Pancreas (tissue), 10 donors: Measurements from ENCODE around the gene GCFC2. TPM values are rescaled to one million over a fixed set of nuclear protein-coding genes. Genes with fewer than 3 reads are reported as not detected.

Source experiments
- ATAC-seq, 4 donors: fragments of 200-7000 bp; cut with Tn5 transposase; one replicate each; pipeline versions ENCODE4 v1.8.0 to v1.9.1; 2020; ENCODE audit warnings: mild to moderate bottlenecking in 4 of 4, moderate library complexity in 4 of 4
- DNase-seq, 6 donors: peaks; one replicate each; pipeline ENCODE4 v3.0.0-alpha.2; 2020
- FAIRE-seq: peaks from 2 replicates; lab custom pipeline; 2012; peaks lifted over from hg19 to GRCh38; lab: Jason Lieb, UNC
- H3K27ac ChIP-seq, 4 donors: fragments of 200-600 bp; sonication (generic); 1 replicate in 3 of 4; 2 replicates in 1 of 4; pipeline versions ENCODE4 v1.5.0 to v1.8.0; 2020
- H3K27me3 ChIP-seq, 4 donors: fragments of 200-600 bp; one replicate each; pipeline ENCODE4 v1.8.0; 2021
- H3K36me3 ChIP-seq, 3 donors: fragments of 200-600 bp; sonication (generic) in 1 of 3; one replicate each; pipeline versions ENCODE4 v1.5.0 to v1.8.0; 2020 to 2021
- H3K4me1 ChIP-seq, 3 donors: fragments of 200-600 bp; one replicate each; pipeline ENCODE4 v1.8.0; 2021
- H3K4me3 ChIP-seq, 4 donors: fragments of 200-600 bp; sonication (generic) in 2 of 4; one replicate each; pipeline versions ENCODE4 v1.5.0 to v1.8.0; 2020 to 2021
- H3K9me3 ChIP-seq, 4 donors: fragments of 200-600 bp; one replicate each; pipeline ENCODE4 v1.8.0; 2021
- CTCF ChIP-seq, 4 donors: fragments of 200-600 bp; sonication (generic) in 3 of 4; IDR thresholded peaks; one replicate each; pipeline versions ENCODE4 v1.5.0 to v1.8.0; 2021; ENCODE audit warnings: antibody characterized with exemption in 4 of 4
- WGBS, 2 donors: extraction: QIAGEN DNeasy Blood & Tissue Kit; methylation state at CpG; one replicate each; pipeline ENCODE4 v1.1.7; 2013; 5-methylcytosine and 5-hydroxymethylcytosine counted together
- intact Hi-C, 3 donors: fragments of 100-400 bp; cut with DNase I; formaldehyde crosslinking; loops; one replicate each; pipeline versions ENCODE4 v1.11.1 to v1.14.2; 2022
- polyA plus RNA-seq, 2 donors: library from polyadenylated mRNA; stranded (reverse); fragments of 200-250 nt; gene quantifications; one replicate each; pipeline ENCODE4 v1.2.3, GENCODE V29; 2013
- total RNA-seq, 6 donors: library from RNA; stranded (reverse); fragmentation: NEBNext Ultra II Directional in 4 of 6; extraction: Animal tissue kit (Norgen Biotek cat#: 25700) in 4 of 6; gene quantifications; one replicate each; pipeline versions ENCODE4 v1.2.1 to v1.2.4, GENCODE V29; 2021 to 2023
- donor health status: healthy with polysubstance abuse.
- donor health status: DM: no; HTN: no; CAD: no; lungs with moderate emphysema.
- donor health status: DM: no; HTN: no; CAD: no.
- donor health status: control.
- donor health status: control.
- donor health status: Bipolar disorder and iron deficiency.
- donor health status: DM: yes; HTN: yes; CAD: no.
- donor health status: DM: no; HTN: no; CAD: no.
- donor health status: DM: no; HTN: no; CAD: no.
- donor health status: DM: yes; HTN: yes; CAD: no.

Gene GCFC2
- total and polyA plus RNA-seq, 8 donors = 11.5 to 22.5 (median 14.6) TPM

DNA sequence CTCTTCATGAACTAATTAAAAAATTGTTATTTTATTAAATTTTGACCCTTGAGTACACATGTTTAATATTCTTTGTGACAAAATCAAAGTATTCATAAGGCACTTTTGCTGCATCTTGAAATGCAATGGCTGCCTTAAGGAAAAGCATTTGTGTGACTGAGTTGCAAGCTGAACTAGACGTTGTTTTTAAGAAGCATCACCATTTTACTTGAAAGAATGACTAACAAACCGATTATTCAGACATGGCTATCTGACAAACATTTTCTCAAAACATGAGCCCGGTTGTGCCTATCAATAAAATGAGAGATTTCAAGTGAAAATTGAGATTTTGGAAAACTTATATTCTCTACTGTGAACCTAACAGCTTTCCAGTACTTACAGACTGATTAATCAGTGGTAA, 2.8 kb downstream of the GCFC2 start:
- no peak for DNase-seq
- Histone ChIP-seq H3K27me3 (no peaks in the 10 kb centered on the region), H3K4me3 (no peak overlapping the region), H3K9me3 (no peaks in the 10 kb centered on the region), H3K27ac (no peak overlapping the region), H3K36me3 (peaks cover 0 to 11% (median 7%) of the 10 kb centered on the region in 3 donors), H3K4me1 (peaks cover 0 to 30% (median 15%) of the 10 kb centered on the region in 3 donors)
- ATAC-seq = no peak
- TF ChIP-seq CTCF (IDR thresholded peaks at IDR 0.05) = no peak
- FAIRE-seq = no peak
- 76 to 86% methylated on average over 3 of the region's 3 CpGs for WGBS, 2 donors
- intact Hi-C loops = no loop called here

- DNase-seq = no peak
Observed at GRCh38 chr2:75705921-75706320, 4.8 kb downstream of the GCFC2 start.

GRCh38 chr2:75703589-75704287, 7.0 kb downstream of the GCFC2 start:
- WGBS, 2 donors = 83 to 90% methylated on average over 4 of the region's 4 CpGs
- no peak for ATAC-seq
- no peak overlapping the region for H3K27ac ChIP-seq
- peaks cover 0 to 11% (median 7%) of the 10 kb centered on the region in 3 donors for H3K36me3 ChIP-seq
- no peak for DNase-seq
- intact Hi-C loops = no loop called here
- no peaks in the 10 kb centered on the region for H3K9me3 ChIP-seq
- H3K4me3 ChIP-seq = no peak overlapping the region
- no peaks in the 10 kb centered on the region for H3K27me3 ChIP-seq
- TF ChIP-seq CTCF (IDR thresholded peaks at IDR 0.05) = no peak
- no peak for FAIRE-seq
- H3K4me1 ChIP-seq = peaks cover 0 to 14% (median under 1%) of the 10 kb centered on the region in 3 donors

More at GRCh38 chr2:75705921-75706320, 4.8 kb downstream of the GCFC2 start:
- TF ChIP-seq CTCF (IDR thresholded peaks at IDR 0.05) = no peak
- Histone ChIP-seq H3K9me3 (no peaks in the 10 kb centered on the region), H3K36me3 (peaks cover 0 to 11% (median 7%) of the 10 kb centered on the region in 3 donors), H3K27me3 (no peaks in the 10 kb centered on the region), H3K4me1 (peaks cover 0 to 26% (median 11%) of the 10 kb centered on the region in 3 donors), H3K4me3 (no peak overlapping the region), H3K27ac (no peak overlapping the region)
- intact Hi-C loops = no loop called here
- 46 to 48% methylated on average over 1 of the region's 1 CpG for WGBS, 2 donors
- FAIRE-seq (no peak), ATAC-seq (no peak)

GRCh38 chr2:75702593-75702992, 8.1 kb downstream of the GCFC2 start:
- intact Hi-C loops = no loop called here
- Histone ChIP-seq H3K4me1 (peaks cover 0 to 10% (median 0%) of the 10 kb centered on the region in 3 donors), H3K36me3 (peaks cover 0 to 11% (median 7%) of the 10 kb centered on the region in 3 donors), H3K27me3 (no peaks in the 10 kb centered on the region), H3K4me3 (no peak overlapping the region), H3K9me3 (no peaks in the 10 kb centered on the region), H3K27ac (no peak overlapping the region)
- DNase-seq = no peak
- 94 to 96% methylated on average over 4 of the region's 4 CpGs for WGBS, 2 donors
- ATAC-seq = no peak
- TF ChIP-seq CTCF (IDR thresholded peaks at IDR 0.05) = no peak
- no peak for FAIRE-seq

DNA sequence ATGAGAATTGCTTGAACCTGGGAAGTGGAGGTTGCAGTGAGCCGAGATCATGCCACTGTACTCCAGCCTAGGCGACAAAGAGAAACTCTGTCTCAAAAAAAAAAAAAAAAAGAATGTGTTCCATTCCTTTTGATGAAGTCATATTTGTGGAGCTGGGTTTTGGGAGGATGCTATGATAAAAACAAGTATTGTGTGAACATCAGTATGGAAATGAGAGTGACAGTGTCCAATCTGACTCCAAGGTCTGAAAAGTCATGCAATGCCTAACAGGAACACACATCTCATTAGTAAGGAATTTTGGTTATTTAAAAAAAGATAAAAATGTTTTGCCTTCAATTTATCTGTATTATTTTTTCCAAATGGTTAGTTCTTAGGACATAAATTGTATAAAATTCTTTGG, 11.8 kb downstream of the GCFC2 start:
- ATAC-seq (no peak), DNase-seq (no peak), FAIRE-seq (no peak)
- no peaks in the 10 kb centered on the region for H3K4me1 ChIP-seq
- 99 to 100% methylated on average over 2 of the region's 2 CpGs for WGBS, 2 donors
- intact Hi-C loops = no loop called here
- H3K36me3 ChIP-seq = peaks cover 0 to 6% (median 0%) of the 10 kb centered on the region in 3 donors
- TF ChIP-seq CTCF (IDR thresholded peaks at IDR 0.05) = no peak
- no peak overlapping the region for H3K4me3 ChIP-seq
- H3K27ac ChIP-seq = no peak overlapping the region
- H3K27me3 ChIP-seq = no peaks in the 10 kb centered on the region
- H3K9me3 ChIP-seq = no peaks in the 10 kb centered on the region
